ENCODE results near the gene VSIG8.

The VSIG8 gene

DNA sequence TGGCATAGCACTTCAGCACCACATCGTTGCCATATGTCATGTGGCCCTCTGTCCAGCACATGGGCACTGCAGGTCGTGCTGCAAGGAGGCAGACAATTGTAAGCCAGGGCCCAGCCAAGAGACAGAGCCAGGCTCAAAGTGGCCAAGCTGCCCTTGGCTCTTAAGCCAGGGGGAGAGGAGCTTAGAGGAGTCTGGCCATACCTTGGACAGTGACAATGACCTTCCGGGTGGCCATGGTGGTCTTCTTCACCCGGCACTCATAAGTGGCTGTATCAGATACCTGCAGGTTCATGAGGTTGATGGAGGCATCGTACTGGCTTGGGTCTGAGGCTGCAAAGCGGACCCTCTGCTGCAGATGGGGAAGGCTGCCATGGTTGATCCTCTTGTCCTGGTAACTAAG lies 4.6 kb downstream of the VSIG8 start:
- TF ChIP-seq, protein P1, sequence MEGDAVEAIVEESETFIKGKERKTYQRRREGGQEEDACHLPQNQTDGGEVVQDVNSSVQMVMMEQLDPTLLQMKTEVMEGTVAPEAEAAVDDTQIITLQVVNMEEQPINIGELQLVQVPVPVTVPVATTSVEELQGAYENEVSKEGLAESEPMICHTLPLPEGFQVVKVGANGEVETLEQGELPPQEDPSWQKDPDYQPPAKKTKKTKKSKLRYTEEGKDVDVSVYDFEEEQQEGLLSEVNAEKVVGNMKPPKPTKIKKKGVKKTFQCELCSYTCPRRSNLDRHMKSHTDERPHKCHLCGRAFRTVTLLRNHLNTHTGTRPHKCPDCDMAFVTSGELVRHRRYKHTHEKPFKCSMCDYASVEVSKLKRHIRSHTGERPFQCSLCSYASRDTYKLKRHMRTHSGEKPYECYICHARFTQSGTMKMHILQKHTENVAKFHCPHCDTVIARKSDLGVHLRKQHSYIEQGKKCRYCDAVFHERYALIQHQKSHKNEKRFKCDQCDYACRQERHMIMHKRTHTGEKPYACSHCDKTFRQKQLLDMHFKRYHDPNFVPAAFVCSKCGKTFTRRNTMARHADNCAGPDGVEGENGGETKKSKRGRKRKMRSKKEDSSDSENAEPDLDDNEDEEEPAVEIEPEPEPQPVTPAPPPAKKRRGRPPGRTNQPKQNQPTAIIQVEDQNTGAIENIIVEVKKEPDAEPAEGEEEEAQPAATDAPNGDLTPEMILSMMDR (IDR thresholded peaks at IDR 0.05; ENCODE audit: low read depth, low read length): no peak
- no peak overlapping the region for H3K4me3 ChIP-seq (ENCODE audit: low read depth, low read length)

DNA sequence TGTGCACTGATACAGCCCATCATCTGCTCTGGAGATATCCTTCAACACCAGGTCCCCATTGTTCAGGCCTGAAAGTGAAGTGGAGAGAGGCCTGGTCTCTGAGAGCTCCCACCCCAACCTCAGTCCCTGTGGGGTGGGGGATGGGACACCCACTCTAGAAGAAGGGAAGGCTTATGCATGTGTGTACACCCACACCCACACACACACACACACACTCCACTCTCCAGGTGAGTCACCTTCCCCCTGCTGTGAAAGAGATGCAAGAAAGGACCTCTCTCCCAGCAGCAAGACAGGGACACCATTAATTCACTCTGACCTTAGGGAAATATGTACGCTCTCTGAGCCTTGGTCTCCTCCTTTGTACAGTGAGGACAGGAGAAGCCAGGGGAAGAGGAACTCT lies 5.9 kb downstream of the VSIG8 start:
- TF ChIP-seq, protein P1 (IDR thresholded peaks at IDR 0.05; ENCODE audit: low read depth, low read length): no peak
- no peak overlapping the region for H3K4me3 ChIP-seq (ENCODE audit: low read depth, low read length)

DNA sequence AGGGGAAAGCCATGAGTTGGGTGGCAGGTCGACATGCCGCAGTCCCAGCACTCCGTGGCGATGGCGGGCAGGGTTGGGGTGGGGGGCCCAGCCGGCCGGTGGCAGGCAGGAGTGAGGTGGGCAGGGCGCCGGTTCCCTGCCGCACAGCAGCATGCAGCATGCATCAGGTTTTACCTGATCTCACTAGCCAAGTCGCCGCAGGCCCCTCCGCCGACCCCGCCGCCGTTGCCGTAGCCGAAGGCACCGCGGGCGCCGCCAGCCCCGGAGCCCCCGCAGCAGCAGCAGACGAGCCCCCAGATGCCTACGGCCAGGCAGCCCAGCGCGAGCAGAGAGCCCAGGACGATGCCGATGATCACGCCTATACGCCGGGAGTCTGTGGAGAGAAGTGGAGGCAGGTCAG lies 6.7 kb downstream of the VSIG8 start:
- no peak overlapping the region for H3K4me3 ChIP-seq (ENCODE audit: low read depth, low read length)
- TF ChIP-seq, protein P1 (IDR thresholded peaks at IDR 0.05; ENCODE audit: low read depth, low read length): no peak

DNA sequence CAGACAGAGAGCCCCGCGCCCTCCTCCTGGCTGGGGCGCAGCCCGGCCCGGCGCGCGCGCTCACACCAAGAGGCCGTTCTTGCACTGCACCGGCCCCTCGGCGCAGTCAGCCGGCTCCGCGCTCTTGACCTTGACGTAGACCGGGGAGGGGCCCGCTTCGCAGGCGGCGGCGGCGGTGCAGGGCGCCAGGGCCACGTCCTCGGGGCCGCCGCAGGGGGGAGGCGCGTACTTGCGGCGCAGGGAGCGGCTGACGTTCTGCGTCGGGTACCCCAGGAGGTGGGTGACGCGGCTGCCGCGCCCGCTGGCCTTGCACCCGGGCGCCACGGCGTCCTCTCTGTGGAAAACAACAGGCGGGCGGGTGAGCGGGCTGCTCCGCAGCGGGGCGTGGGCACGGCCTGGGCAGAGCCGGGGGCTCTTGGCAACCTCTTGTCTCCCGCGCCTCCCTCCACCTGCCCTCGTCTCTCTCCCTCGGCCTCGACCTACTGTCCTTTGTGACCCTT lies 7.7 kb downstream of the VSIG8 start:
- TF ChIP-seq, protein P1 (IDR thresholded peaks at IDR 0.05; ENCODE audit: low read depth, low read length): no peak
- H3K4me3 ChIP-seq (ENCODE audit: low read depth, low read length): peak overlapping the region; percentile 64

DNA sequence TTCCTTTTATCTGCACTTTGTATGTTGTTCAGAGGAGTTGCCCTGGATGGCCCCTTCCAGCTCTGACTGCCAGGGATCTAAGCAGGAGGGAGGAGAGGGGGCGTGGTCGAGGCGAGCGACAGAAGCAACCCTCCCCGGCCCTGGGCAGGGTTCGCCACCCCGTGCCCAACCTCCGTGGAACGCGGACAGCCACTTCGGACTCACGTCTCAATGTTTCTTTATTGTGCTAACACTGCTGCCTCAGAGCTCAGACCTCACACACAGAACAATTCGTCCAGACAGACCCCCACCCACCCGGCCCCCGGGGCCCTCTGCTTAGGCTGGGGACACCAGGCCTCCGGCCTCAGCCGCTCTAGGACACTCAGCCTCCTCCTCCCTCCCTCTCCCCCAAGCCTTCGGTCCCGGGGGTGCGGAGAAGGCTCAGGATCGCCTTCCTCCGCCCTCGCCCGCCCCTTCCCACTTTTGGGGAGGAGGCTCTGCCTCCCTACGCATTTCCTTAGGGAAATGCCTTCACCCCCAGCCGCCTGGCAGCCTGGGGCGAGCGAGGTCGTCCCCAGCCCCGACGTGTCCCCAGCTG lies 8.3 kb downstream of the VSIG8 start:
- TF ChIP-seq, protein P1 (IDR thresholded peaks at IDR 0.05; ENCODE audit: low read depth, low read length): no peak
- peak overlapping the region; percentile 64 for H3K4me3 ChIP-seq (ENCODE audit: low read depth, low read length)

GRCh38 chr1:159853417-159854115 lies 8.9 kb downstream of the VSIG8 start:
- TF ChIP-seq, protein P1 (IDR thresholded peaks at IDR 0.05; ENCODE audit: low read depth, low read length): no peak
- H3K4me3 ChIP-seq (ENCODE audit: low read depth, low read length): peak overlapping the region; percentile 64

GRCh38 chr1:159851407-159851806 lies 11.1 kb downstream of the VSIG8 start:
- no peak overlapping the region for H3K4me3 ChIP-seq (ENCODE audit: low read depth, low read length)
- TF ChIP-seq, protein P1 (IDR thresholded peaks at IDR 0.05; ENCODE audit: low read depth, low read length): no peak

Measured in WI38 (cell line).